GM21515 (cell line): Measurements from ENCODE around the gene TCF15.
"Not testable (repeated sequence)": the region's sequence is repeated elsewhere in the genome, so short reads cannot be mapped to it uniquely, and the experiment has no call there.

Experiments
- ATAC-seq: cut with Tn5 transposase; IDR thresholded peaks from one replicate; pipeline ENCODE4 v1.9.1; 2021; ENCODE audit not compliant: unreplicated experiment

Gene TCF15

DNA sequence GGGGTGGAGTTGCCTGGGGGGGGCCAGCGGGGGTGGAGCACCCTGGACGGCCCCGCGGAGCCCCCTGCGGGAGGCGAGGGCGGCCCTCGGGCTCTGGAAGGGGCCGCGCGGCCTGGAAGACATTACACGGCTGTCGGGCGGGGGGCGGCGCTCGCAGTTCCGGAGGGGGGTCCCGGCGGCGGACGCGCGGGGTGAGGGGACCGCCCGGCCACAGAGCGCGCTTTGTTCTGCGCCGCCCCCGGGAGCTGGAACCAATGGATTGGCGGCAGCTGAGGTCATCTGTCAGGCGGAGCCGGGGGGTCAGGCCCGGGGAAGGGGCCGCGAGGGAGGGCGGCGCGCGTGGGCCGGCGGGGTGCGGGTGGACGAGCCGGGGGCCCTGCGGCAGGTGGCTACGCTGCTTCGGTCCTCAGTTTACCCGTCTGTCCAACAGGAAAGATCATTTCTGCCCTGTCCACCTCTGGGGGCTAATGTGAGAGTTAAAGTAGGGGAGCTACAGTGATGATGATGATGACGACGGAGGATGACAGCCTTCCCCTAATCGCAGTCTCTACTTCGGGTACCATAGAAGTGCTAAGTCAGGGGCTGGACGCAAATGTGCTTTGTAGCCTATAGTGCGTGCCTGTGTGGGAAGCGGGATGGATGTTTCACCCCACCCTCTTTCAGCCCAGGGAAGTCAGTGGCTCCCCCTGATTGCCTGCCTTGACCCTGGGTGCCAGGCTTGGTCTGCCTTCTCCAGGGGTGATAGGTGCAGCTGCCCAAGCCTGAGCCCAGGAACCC is 32.5 kb upstream of the TCF15 start:
- no peak for ATAC-seq

- ATAC-seq, result not testable (repeated sequence)
Observed at GRCh38 chr20:642013-642397, 31.9 kb upstream of the TCF15 start.

DNA sequence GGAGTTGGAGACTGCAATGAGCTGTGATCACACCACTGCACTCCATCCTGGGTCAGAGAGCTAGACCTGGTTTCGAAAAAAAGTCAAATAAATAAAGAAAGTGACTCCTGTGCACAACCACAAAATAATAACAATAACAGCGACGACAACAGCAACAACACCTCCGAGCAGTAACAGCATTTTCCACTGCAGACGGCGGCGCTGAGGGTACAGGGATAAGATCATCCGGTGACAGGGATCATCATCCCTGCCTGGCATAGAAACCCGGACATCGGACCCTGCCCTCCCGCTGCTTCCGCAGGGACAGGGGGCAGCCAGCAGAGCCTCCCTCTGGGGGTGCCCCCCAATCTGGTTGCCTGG is 31.4 kb upstream of the TCF15 start:
- no peak for ATAC-seq

DNA sequence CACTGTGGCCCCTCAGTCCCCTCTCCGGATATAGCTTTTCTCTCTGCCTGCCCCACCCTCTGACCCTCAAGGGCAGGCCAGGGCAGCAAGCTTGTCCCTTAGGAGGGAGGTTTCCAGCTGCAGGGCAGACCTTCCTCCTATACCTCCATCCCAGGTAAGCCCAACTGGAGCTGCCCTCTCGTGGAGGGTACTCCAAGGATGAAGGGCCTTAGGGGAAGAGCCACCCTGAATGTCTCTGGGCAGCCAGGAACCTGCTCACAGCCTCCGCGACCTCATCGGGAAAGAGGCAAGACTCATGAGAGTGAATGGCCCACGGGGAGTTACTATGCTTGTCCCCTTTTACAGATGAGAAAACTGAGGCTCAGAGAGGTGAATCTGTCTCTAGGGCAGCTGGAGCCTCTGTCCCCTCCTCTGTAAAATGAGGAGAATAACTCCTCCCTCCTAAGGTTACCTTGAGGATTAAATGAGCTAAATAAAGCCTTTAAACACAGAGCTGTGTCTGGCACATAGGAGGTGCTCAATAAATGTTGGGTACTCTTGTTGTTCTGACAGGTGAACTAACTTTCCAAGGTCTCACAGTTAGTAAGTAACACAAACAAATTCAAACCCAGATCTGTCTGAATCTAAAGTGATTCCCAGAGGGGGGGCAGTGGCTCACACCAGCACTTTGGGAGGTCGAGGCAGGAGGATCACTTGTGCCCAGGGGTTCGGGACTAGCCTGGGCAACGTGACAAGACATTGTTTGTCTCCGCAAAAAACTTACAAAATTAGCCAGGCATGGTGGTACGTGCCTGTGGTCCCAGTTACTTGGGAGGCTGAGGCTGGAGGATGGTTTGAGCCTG is 30.8 kb upstream of the TCF15 start:
- ATAC-seq, result no peak

GRCh38 chr20:638579-638978 is 28.5 kb upstream of the TCF15 start:
- no peak for ATAC-seq

GRCh38 chr20:637559-637958 is 27.4 kb upstream of the TCF15 start:
- no peak for ATAC-seq

DNA sequence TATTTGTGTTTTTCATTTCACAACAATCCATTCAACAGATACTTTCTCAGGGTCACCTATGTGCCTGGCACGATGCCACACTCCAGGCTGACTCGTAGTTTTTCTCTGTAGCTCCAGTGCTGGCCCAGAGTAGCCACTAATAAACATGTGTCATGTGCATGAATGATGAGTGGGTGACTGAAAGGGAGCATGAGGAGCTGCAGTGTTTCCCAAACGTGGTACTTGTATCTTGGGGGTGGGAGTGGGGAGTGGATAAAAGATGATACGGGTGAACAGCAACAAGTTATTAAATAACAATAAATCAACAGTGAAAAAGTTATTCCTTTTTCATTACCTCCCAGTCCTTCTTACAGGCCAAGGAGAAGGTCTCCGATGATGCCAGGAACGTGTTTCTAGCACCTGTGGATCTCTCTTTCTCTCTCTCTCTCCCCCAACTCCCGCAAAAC is 25.8 kb upstream of the TCF15 start:
- no peak for ATAC-seq

- no peak for ATAC-seq
Observed at GRCh38 chr20:635028-635892, 25.2 kb upstream of the TCF15 start.

DNA sequence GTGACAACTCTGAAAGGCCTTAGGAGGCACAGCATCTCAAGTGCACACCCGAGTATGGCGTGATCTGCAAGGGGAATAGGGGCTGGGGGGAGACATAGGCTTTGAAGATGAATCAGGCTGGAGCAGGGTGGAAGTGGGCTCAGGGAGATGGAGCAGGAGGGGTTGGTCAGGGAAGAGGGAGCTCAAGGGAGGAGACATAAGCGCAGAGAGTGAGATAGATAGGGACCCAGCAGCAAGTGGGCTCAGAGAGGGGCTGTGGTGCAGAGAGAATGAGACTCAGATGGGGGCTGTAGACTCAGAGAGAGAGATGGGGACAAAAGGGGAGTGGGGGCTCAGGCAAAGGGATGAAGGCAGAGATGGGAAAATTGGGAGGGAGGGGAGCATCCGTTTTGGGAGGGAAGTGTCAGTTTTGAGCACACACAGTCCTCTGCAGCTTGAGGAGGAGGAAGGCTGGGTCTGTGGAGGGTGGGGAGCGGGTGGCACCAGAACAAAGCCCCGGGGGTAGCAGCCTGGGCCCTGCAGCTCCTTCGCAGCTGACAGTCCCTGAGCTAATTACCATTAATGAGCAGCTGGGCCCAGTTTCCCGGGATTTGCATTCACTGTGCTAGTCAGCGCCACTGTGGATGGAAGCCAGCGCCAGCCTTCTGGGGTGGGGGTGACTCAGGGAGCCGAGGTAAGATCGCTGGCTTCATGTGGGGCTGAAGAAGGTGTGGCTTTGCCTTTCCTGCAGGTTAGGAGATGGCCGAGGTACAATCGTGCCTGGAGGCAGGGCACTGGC is 24.2 kb upstream of the TCF15 start:
- no peak for ATAC-seq

DNA sequence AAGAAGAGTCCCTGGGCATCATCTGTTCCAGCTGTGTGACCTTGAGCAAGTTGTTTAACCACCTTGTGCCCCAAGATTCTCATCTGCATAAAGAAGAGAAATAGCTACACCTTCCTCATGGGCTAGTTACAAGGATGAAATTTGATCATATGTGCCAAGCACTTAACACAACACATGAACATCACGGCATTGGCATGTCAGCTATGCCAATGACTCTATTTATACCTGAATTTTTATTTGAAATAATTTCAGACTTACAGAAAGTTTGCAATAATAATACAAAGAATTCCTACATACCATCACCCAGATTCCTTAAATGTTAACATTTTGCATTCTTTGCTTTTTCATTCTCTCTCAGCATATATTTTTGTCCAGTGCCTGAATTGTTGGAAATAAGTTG is 21.0 kb upstream of the TCF15 start:
- ATAC-seq, result no peak

- ATAC-seq, result no peak
Observed at GRCh38 chr20:626579-626978, 16.5 kb upstream of the TCF15 start.

DNA sequence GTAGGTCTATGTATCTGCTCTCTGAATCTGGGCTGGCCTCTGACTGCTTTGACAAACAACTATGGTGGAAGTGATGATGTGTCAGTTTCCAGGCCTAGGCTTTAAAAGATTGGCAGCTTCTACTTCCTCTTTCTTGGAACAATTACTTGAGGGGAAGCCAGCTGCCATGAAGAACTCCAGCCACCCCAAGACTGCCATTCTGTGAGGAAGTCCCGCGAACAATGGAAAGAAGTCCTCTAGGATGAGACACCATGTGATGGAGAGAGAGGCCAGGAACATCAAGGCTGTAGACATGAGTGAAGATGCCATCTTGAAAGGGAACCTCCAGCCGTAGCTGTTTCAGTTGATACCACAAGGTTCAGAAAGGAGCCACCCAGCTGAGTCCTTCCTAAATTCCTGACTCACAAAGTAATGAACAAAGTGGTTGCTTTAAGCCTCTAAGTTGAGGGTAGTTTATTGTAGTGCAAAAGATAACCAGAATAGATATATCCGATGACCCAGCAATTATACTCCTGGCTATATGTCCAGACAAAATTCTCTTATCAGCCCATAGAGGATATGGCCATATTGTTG is 15.3 kb upstream of the TCF15 start:
- no peak for ATAC-seq

GRCh38 chr20:623704-624103 is 13.6 kb upstream of the TCF15 start:
- no peak for ATAC-seq

GRCh38 chr20:623021-623420 is 12.9 kb upstream of the TCF15 start:
- ATAC-seq, result no peak

DNA sequence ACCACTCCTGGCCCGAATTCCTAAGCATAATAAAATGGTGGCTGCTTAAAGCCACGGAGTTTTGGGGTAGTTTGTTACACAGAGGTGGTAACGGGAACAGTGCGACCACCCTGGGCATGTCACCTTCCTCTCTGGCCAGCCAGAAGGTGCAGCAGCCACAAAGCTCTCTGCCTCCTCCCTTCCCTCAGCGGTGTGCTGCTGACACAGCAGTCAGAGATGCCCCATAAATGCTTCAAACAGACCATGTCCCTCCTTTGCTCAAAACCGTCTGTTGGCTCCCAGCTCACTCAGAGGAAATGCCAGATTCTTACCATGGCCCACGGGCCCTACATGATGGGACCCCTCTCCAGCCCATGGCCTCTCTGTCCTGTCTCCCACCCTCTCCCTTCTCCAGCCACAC is 12.1 kb upstream of the TCF15 start:
- no peak for ATAC-seq

DNA sequence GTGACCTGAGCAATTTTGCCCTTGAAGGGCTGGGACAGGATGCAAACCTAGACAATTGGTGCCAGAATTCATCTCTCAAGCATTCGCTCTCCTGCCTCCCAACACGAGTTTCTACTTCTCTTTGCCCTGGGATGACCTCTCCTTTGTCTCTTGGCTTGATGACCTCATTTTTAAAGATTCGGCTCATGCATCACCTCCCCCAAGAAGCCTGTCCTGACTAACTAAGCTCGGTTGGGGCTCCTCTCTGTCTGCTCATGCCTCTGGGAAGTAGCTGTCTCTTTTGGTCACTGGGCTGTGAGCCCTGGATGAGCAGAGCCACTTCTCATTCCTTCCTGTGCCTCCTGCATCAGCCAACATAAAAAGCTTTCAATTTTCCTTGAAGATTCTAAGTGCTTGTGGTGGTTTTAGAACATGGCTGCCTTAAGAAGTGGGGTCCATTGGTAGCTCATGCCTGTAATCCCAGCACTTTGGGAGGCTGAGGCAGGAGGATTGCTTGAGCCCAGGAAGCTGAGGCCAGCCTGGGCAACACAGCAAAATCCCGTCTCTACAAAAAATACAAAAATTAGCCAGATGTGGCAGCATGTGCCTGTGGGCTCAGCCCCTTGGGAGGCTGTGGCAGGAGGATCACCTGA is 11.1 kb upstream of the TCF15 start:
- ATAC-seq, result no peak

DNA sequence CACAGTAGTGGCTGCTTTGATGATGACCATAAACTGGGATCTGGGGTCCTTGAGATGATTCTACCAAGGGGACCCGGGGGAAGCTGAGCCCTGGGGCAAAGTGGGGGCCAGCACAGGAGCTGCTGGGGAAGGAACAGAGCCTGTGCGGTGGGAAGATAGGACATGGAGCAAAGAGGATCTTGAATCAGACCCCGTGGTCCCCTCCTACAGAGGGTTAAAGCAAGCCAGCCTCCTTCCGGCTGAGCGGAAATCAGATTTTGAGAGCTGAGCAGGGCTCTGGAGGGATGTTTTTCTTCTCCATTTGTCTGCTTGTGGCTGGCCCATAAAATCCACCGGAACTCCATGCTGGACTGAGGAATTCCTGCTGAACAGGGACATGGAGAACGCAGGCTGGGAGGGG is 10.1 kb upstream of the TCF15 start:
- no peak for ATAC-seq

GRCh38 chr20:618980-619379 is 8.9 kb upstream of the TCF15 start:
- ATAC-seq, result no peak

DNA sequence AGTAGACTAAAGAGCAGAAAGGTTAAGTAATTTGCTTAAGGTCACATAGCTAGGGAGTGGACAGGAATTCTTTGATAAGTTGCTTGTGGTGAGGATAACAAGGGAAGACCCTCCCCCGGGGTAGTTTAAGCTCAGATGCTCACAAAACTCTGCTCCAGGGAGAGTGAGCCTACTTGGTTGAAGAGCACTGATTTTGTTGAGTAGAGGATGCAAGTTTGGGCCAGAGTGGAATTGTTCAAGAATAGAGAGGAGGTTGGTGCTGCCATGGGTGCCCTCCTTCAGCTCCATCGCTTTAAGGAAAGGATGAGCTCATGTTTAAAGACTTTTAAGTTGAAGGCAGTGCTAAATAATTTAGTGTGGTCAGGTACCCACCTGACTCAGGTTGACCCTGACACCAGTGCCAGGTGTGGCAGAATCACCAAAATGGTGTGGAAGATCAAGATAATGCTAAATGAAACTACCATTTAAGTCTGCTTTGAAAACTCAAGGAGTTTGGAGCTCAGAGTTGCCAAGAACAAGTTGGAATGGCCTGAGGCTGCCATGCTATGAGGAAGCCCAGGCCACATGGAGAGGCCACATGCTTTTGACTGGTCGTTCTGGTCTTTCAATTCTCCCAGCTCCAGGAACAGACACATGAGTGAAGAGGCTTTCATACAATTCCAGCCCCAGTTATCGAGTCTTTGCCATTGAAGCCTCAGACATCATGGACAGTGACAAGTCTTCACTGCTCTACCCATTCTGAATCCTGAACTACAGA is 8.0 kb upstream of the TCF15 start:
- ATAC-seq, result no peak
